H1 (cell line): ENCODE results near the gene AOPEP. TPM values are rescaled to one million over a fixed set of nuclear protein-coding genes. Genes with fewer than 3 reads are reported as not detected.

Experiments
- POLR2AphosphoS5 ChIP-seq: IDR thresholded peaks from 2 replicates; pipeline ENCODE4 v1.6.1; 2011; ENCODE audit warnings: low read depth, low read length
- RAD21 ChIP-seq, 2 experiments: IDR thresholded peaks in 1 of 2; conservative IDR thresholded peaks in 1 of 2; 2 replicates each; pipeline ENCODE4 v1.6.1; 2011; ENCODE audit warnings: low read depth in 2 of 2, low read length in 2 of 2, improper control_type of control experiment in 1 of 2, inconsistent platforms in 1 of 2, mild to moderate bottlenecking in 1 of 2, moderate library complexity in 1 of 2
- RXRA ChIP-seq: IDR thresholded peaks from 2 replicates; pipeline ENCODE4 v1.6.1; 2011; ENCODE audit warnings: low read depth, mild to moderate bottlenecking, low read length, moderate library complexity; ENCODE audit not compliant: insufficient read depth
- SUZ12 ChIP-seq: fragments of 200-600 bp; sonication (generic); IDR thresholded peaks from 2 replicates; pipeline ENCODE4 v1.6.1; 2012; ENCODE audit warnings: mild to moderate bottlenecking, inconsistent platforms, low read length, moderate library complexity, mixed read lengths
- TCF12 ChIP-seq: IDR thresholded peaks from 2 replicates; pipeline ENCODE4 v1.6.1; 2011; ENCODE audit warnings: low read depth, mild to moderate bottlenecking, low read length
- YY1 ChIP-seq: IDR thresholded peaks from 2 replicates; pipeline ENCODE4 v1.6.1; 2011; ENCODE audit warnings: low read depth, mild to moderate bottlenecking, low read length
- polyA plus RNA-seq, 7 experiments: library from polyadenylated mRNA; depleted of rRNA in 3 of 7; stranded (reverse) in 5 of 7; unstranded in 2 of 7; fragments of >200 nt in 5 of 7; fragments of 200-250 nt in 2 of 7; gene quantifications; 1 replicate in 5 of 7; 2 replicates in 1 of 7; 4 replicates in 1 of 7; pipeline versions ENCODE4 v1.2.1 to v1.2.3, GENCODE V29; 2011 to 2013; ENCODE audit warnings: missing spikeins in 2 of 7, mixed read lengths in 2 of 7
- total RNA-seq: library from RNA; stranded (reverse); fragmentation: NEBNext Ultra II Directional; extraction: Animal tissue kit (Norgen Biotek cat#: 25700); gene quantifications from 2 replicates; pipeline ENCODE4 v1.2.1, GENCODE V29; 2021

Gene AOPEP
- total and polyA plus RNA-seq, 2 of the 8 experiments (the other 6 are each of a cell fraction or from before 2014, with no cell fraction given): 6.1 to 14.3 TPM

DNA sequence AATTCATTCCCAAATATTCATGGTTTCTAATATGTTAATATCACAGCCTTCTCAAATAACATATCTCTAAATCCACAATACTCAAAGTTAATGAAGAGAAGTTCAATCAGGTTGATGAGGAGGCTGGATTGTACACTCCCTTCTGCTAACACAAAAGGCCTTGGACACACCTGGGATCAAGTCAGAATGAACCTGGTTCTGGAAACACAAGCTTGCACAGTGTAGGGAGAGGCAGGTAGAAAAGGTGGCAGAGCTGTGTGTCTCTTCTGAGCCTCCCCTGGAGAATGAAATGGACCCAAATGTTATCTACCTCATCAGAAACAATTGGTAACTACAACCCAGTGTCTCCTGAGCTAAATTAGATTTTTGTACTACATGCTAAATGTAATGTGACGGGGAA is 46.5 kb upstream of the AOPEP start (continued):
- TF ChIP-seq RXRA: no peak
- TF ChIP-seq TCF12: no peak
- no peak for TF ChIP-seq YY1
- TF ChIP-seq SUZ12: no peak
- no peak for TF ChIP-seq POLR2AphosphoS5
- TF ChIP-seq RAD21 (IDR thresholded peaks at IDR 0.05 in 1 of 2, conservative IDR thresholded peaks at IDR 0.05 in 1 of 2; ENCODE audit: low read depth in 2 of 2, low read length in 2 of 2): no peak
